HG03432 (cell line): Measurements from ENCODE around the gene RASSF1.
A peak's percentile ranks its signal among the peaks of the same experiment; 100 is the strongest.

ENCODE experiments used
- ATAC-seq: cut with Tn5 transposase; IDR thresholded peaks from one replicate; pipeline ENCODE4 v1.9.1; 2021; ENCODE audit warnings: mild to moderate bottlenecking, moderate library complexity; ENCODE audit not compliant: unreplicated experiment

RASSF1 gene

DNA sequence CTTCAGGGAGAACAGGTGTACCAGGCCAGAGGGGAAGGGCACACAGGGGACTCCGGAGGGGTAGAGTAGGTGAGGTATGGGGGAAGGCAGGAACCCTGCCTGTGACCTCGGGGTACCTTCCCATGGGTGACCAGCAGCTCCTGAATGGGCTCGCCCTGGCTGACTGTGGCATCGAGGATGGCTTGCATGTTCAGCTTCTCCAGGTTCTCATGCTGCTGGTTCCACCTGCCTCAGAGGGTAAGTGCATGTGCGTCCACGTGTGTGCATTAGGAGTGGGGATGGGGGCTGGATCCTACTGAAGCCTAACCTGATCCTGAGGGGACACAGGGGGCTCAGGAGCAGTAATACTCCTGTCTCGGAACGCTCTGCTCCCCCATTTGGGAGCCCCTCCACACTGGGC lies 4.4 kb upstream of the RASSF1 start:
- no peak for ATAC-seq

DNA sequence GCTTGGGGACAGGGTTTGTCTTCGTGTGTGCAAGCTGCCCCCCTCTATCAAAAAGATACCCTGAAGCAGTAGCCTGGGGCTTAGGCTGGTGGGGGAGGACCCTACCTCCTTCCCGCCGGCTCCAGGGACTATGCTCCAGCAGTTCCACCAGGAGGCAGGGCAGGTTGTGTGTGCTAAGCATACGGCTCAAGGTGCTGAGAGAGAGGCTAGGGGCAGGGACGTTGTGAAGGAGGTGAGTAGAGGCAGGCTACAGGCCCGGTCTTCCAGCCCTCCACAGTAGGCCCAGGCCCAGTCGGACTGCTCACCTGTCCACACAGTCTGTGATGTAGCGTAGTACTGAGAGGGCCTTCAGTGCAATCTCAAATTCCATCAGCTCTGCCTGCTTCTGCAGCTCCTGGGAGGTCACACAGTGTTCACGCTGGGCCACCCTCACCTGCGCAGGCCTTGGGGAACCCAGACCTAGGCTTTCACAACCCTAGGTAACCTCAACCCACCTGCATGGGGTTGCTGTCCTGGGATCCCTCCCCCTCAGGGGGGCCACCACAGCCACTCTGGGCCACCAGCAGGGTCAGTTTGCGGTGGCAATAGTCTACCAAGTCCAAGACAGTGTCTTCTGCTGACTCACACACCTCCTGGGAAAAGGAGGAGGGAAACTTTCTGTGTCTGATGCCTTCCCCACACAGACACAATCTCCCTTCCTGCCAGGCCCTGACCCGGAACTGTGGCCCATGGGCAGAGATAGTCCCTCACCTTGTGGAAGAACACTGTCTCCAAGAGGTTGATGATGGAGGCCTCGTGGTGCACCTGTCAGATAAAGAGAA lies 2.4 kb upstream of the RASSF1 start:
- no peak for ATAC-seq

DNA sequence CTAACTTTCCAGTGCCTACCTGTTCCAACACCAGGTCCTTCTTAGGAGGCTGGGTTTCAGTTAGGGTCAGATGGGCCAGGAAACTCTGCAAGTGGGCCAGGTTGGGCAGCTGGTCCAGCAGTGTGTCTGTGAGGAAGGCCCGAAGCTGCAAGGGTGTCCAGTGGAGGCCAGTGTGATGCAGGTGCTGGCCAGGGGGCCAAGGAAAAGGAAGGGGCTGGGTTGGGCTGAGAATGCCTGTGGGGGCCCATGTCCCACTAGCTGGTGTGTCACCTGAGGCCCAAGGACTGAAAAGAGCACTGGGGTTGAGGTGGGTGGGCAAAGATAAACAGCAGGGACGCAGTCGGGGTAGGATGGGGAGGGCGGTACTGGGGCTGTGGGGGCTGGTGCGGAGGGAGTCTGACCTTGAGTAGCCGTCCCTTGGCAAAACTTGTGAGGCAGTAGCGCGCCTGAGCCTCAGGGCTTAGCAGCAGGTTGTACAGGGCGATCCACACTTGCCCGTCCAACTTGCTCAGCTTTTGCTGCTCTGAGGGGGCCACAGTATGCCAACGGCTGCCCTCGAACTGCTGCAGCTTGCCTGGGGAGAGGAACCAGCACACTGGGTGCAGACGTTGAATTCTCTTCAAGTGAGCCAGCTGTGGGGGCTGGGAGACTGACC lies 1.5 kb upstream of the RASSF1 start:
- ATAC-seq: no peak

DNA sequence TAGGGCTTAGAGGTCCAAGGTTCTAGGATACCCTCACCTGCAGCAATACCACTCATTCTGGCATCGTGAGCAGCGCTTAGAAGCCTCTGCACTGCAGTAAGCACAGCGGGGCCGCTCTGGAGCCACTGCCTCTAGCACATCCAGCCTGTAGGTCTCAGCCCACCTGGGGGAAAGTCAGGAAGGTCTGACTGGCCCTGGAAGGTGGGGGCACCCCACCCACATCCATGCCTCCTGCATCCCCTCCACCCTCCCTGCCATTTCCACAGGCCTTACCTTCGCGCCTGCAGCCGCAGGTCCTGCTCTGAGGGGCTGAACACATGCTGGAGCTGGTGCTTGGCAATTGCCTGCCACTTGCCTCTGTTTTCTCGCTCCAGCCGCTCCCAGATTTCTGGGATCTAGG lies 901 bp upstream of the RASSF1 start:
- no peak for ATAC-seq

DNA sequence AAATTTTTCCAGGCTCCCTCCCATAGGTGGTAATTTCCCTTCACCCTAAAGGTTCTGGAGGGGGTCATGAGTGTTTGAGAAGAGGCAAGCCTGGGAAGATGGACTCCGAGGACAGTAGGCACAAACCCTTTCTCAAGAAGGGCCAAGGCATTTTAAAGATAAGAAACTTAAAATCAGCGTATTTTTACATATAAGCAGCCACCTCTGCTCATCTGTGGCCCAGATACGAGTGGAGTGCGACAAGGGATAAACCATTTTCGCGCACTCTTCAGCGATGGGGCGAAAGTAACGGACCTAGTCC lies 539 bp downstream of the RASSF1 start:
- ATAC-seq: no peak

DNA sequence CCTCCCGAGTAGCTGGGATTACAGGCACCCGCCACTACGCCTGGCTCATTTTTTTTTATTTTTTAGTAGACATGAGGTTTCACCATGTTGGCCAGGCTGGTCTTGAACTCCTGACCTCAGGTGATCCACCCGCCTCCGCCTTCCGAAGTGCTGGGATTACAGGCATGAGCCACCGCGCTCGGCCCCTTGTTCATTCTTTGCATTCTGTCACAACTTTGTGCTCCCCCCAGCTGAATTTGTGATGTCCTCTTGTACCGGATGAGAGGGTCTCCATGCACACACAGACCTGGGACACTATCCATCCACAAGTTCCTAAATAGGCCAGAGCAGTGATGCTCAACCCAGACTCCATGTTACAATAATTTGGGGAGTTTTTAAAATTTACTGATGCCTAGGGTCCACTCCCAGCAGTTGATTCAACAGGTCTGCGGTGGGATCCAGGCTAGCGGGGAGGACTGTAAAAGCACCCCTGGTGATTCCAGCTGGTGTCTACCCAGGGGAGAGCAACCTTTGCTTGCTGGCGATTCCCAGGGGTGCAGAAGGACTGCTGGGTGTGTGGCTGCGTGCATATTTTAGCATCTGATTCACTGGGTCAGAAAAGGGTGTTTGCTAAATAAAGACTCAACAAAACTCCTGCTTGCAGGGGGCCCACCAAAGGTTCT lies 1.0 kb downstream of the RASSF1 start:
- no peak for ATAC-seq

DNA sequence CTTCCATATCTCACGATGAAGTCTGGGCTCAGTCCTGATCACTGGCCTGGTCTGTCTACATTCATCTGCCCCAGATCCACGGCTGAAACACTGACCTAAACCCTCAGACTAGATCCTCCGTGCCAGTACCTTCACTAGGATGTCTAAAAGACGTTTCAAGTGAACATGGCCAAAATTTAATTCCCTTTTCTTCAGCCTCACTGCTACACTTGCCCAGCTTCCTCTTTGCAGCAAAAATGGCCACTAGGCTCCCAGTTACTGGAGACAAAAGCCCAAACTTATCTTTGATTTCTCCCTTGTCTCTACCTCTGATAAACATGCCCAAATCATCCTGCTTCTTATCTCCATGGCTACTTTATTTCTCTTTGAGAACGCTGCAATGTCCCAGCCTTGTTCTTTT lies 1.7 kb downstream of the RASSF1 start:
- ATAC-seq: no peak

DNA sequence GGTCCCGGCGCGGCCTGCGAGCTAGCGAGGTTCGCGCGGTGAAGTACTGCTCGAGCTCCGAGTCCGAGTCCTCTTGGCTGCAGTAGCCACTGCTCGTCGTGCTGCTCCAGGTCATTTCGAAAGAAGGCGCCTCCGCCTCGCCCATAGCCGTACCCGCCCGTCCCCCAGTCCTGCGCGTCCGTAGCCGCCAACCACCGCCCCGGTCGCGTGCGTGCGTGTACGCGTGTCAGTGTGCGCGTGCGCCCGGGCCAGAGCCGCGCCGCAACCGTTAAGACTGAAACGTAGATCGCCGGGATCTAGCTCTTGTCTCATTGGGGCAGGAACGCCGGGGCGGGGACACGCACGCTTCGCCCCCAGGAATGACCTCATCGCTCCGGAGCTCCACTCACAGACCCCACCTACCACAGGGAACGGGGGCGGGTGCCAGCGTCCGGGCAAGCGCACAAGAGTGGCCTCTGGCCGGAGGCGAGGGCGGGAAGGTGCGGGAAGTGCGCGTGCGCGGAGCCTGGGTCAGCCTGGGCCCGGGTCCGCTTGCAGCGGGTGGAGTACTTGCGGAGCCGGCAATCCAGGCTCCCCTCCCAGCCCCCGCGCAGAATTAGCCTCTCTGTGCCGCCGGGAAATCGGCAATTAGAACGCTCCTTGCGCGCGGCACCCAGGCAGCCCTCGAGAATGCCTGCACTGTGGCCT lies 3.3 kb downstream of the RASSF1 start:
- ATAC-seq: peak; percentile 76

DNA sequence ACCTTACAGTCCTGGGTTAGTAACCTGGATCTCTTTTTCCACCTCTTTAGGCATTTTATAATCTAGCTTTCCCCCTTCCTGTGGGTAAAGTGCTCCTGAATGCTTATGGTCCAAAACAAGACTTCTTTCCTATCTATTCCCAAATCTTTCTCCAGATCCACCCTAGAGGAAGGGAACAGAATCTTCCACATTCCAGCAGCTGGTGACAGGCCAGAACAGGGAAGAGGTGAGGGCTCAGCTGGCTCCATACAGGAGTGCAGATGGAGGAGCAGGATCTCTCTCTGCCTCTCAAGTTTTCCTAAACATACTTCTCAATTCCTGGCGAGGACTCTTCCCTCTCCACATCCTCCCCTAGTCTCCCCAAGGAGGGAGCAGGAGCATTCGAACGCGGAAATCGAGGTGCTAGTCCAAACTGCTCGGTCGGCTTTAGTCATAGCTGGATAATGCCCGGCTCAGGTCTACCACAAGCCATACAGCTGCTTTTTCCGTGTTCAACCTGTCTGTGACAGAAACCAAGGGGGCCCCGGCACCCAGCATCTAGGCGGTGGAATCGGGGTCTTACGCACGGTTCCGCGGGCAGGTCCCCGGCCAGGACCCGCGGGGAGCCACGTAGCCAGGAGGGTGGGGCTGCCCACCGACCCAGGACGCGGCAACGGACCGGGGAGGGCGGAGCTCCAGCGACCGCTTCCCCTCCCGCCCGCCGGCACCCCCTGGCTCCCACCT lies 4.0 kb downstream of the RASSF1 start:
- peak; percentile 39 for ATAC-seq

DNA sequence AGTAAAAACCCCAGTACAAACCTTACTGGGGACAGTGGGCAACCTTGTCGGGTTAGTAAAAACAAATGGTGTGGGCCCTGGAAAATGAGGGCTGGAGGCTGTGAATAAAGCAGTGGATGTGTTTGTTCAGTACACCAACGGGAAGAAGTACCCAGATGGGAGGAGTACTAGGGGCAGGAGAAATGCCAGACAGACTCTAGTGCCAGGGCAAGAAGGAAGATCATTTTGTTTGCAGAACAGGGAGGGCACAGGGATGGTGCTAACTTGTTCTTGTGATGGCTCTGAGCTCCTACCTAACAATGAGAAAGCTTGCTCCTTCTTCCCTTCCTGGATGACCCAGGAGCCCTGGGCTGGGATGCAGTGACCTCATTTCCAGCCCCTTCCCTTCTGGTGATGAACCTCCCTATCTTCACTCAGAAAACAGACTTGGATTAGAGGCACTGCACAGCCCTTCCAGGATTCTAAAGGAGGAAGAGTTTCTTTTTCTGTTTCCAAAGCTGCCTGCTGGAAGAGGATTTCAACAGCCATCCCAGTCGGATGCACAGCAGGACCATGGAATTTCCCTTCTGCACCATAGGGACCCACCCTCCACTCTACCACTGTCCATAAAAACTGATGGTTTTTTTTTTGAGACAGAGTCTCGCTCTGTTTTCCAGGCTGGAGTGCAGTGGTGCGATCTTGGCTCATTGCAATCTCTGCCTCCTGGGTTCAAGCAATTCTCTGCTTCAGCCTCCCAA lies 6.1 kb downstream of the RASSF1 start:
- ATAC-seq: no peak

DNA sequence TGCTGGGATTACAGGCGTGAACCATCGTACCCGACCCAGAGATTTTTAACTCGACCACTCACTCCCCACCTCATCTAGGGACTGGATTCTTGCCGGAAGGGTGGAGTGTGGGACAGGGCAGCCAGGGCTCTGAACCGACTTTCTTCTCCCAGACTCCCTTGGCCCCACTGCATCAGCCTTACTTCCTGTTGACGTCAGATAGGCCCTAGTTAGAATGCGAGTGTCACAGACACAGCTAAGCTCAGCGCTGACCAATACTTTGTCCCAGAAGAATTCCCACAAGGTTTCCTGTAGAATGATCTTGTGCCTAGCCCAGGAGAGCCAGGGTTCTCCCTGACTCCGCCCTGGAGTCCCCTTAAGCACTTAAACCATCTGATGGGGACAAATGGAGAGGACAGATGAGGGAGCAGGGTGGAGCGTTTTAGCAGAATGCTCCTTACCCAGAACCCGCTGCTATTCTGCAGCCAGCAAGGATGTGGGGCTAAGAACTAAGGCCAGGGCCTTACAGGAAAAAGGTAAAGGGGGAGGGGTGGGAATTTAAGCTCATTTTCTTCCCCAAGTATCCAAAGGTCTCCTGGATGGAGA lies 6.8 kb downstream of the RASSF1 start:
- ATAC-seq: no peak

DNA sequence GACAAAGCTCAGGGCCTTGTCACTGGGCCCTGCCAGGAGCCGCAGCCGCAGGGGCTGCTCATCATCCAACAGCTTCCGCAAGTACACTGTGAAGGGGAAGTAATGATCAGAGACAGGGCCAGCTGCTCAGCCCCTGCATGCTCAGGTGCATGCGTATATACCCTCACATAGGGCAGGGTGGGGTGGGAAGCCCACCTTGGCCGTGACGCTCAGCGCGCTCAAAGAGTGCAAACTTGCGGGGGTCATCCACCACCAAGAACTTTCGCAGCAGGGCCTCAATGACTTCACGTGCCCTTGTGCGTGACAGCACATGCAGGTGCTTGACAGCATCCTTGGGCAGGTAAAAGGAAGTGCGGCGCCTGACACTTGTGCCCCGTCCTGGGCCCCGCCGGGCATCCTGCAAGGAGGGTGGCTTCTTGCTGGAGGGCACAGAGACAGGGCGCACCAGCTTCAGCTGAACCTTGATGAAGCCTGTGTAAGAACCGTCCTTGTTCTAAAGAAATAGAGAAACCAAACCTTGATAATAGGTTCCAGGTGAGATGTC lies 9.2 kb downstream of the RASSF1 start:
- ATAC-seq: no peak

DNA sequence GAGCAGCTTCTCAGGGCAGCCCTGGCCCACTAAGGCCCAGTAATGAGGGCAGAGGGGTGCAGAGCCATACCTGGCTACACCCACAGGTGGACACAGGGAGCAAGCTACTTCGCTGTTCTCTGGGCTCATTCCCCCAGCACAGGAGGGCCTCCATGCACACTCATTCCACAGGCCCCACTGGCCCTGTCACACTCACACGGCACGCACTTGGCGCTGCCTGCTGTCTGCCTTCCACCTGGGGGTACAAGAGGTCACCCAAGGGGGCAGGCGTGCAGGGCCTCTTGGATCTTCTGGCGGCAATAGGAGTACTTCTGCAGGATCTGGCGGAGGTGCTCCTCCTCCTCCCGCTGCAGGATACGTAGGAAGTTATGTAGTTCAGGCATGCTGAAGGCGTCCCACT lies 10.3 kb downstream of the RASSF1 start:
- no peak for ATAC-seq

DNA sequence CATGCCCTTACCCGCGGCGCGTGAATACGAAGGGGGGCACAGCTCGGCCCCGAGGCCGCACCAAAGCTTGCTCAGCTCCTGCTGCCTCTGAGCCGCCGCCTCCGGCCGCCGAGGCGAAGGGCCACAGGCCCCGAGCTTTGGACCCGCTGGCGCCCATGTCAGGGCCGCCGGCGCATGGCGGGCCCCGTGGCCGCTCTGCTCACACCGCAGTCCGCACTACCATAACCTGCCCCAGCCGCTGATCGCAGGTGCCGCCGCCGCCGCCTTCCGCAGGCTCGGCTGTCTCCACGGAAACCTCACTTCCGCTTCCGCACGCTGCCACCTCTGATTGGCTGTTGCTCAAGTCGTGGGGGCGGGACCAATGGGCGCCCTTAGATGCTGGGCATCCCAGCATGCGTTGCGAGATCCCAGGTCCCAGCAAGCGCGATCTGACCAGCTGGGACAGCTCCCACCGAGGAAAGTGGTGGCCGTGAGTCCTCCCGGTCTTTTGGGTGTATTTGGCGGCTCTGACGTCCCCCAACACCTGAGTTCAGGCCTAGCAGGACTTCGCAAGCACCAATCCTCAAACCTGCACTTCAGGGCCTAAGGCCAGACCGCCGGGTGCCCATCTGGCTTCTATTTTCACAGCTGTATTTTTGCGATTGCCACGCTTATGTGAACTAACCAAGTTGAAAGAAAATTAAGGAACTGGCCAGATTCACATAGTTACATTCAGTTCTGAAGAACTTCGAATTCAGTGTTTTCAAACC lies 12.5 kb downstream of the RASSF1 start, which contains the start of gene TUSC2:
TUSC2 (minus strand) TSS at position 281 of the 749 bp plus-strand sequence; CDS start at position 157, 124 bp downstream.
- peak; percentile 88 for ATAC-seq

DNA sequence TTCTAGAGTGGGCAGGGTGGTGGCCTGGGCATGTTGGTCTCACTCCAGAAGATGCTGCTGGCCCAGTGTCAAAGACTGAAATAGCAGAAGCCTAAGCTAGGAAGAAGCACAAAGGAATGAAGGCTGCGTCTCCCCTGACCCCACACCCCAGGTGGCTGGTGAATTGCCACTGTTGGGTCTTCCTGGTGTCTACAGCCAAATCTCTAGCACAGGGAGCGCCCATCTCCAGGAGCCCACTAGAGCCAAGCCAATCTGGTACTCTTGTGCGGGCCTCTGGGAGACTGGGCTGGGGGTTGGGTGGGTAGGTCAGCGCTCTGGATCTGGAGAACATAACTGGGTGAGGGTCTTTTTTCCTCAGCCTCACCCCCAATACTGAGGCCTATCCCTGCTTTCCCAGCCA lies 13.5 kb downstream of the RASSF1 start:
- ATAC-seq: no peak

DNA sequence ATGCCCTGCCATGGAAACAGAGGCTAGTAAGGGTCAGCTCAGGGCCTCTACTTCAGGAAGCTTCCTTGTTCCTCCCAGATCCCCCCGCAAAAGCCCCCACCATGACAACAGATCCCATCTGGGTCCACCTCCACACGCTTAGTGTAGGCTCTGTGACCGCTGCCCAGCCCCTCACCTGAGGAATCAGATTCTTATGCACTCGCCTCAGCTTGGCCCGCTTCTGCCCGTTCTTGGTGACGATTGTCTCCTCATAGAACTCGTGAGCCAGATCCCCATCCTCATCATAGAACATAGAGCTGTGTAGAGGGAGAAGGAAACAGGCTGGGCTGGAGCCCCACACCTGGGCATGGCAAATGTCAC lies 14.5 kb downstream of the RASSF1 start:
- no peak for ATAC-seq

DNA sequence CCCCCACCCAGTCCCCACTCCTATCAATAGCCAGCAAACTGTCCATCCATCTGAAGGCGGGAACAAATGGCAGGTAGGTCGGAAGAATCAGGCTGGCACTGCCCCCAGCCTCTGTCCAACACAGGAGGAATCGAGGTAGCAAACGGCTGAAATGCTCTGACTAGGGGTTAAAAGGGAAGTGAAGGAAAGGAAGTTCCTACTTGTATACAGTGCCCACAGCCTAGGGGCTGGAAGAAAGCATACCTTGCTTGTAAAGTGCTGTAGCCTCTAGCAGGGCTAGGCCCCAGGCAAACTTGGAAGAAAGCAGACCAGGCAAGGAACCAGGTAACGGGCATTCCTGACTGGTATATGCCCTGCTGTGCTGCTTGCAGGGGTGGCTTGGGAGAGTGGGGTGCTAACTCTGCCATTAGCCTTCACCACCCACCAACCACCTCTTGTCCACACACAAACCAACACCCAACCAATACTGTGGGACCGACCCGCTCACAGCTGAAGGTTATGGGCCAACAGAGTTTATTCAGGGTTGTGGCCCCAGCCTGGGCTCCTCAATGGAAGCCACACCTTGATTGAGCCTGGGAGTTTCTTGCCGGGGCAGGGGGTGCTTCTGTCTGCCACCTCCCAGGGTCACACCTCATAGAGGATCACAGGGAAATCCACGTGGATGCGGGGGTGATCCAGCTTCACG lies 15.0 kb downstream of the RASSF1 start:
- ATAC-seq: no peak

DNA sequence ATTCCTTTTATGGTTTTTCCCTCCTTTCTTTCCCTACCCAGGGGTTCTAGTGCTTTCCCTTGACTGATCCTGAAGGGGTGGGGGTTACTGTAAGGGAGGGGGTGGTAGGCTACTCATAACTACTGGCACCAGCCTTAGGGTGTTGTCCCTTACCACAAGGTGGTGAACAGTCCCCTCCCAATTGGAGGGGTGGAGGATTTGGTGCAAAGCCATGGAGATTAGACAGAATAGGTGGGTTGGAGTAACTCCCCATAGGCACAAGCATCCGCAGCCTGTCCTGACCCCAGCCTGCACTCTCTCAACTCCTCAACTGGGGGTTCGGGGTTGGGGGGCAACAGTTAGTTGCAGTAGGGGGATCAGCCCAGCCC lies 15.5 kb downstream of the RASSF1 start:
- ATAC-seq: no peak
